K562 (cell line): ENCODE results near the gene PEX11A. TPM values are rescaled to one million over a fixed set of nuclear protein-coding genes. Genes with fewer than 3 reads are reported as not detected.

Experiments used
- ATAC-seq: fragments of 200-7000 bp; cut with Tn5 transposase; 3 replicates; pipeline ENCODE4 v1.9.1; 2020; ENCODE audit warnings: moderate library complexity
- BruUV-seq: library from RNA; stranded (reverse); fragments of 400-500 nt; replicated peaks from 2 replicates; lab custom pipeline; 2021; lab: Mats Ljungman, UMichigan
- CTCF ChIA-PET: fragments of 300-600 bp; formaldehyde crosslinking; extraction: SDS; loops from one replicate; lab custom pipeline; 2021; ENCODE audit warnings: low intra/inter-chr PET ratio; lab: Yijun Ruan, JAX
- POLR2A ChIA-PET: fragments of 300-600, 350-650 bp; sonication (Branson Sonifier 250); formaldehyde crosslinking; extraction: SDS; loops from one replicate; lab custom pipeline; 2021; ENCODE audit warnings: antibody characterized with exemption, inconsistent platforms; lab: Yijun Ruan, JAX
- DNase-seq, 4 experiments: peaks; one replicate each; pipeline versions ENCODE4 v3.0.0 to v3.0.0-alpha.2; 2011 to 2018; ENCODE audit warnings: low spot score in 3 of 4, mixed read lengths in 3 of 4; ENCODE audit errors: extremely low read depth in 1 of 4
- FAIRE-seq: peaks from 2 replicates; lab custom pipeline; 2011; peaks lifted over from hg19 to GRCh38; lab: Jason Lieb, UNC
- H2AFZ ChIP-seq: 2 replicates; pipeline ENCODE4 v1.6.0; 2011; ENCODE audit warnings: low read depth, low read length, control low read depth, inconsistent platforms
- H3K27ac ChIP-seq: fragments of 200-600 bp; 3 replicates; pipeline ENCODE4 v1.8.0; 2011; ENCODE audit warnings: low read depth, mild to moderate bottlenecking, control low read depth, inconsistent platforms, low read length, moderate library complexity, mixed read lengths; ENCODE audit errors: extremely low read depth
- H3K27me3 ChIP-seq, 2 experiments: fragments of 300-600 bp in 1 of 2; 2 replicates in 1 of 2; 3 replicates in 1 of 2; pipeline versions ENCODE4 v1.6.0 to v1.8.0; 2011; ENCODE audit warnings: inconsistent platforms in 2 of 2, low read length in 2 of 2, mild to moderate bottlenecking in 1 of 2, mixed read lengths in 1 of 2, moderate library complexity in 1 of 2; ENCODE audit not compliant: control insufficient read depth in 2 of 2, insufficient read depth in 2 of 2
- H3K36me3 ChIP-seq: fragments of 300-600 bp; 3 replicates; pipeline ENCODE4 v1.8.0; 2011; ENCODE audit warnings: mild to moderate bottlenecking, low read length, inconsistent platforms; ENCODE audit not compliant: control insufficient read depth, insufficient read depth
- H3K4me1 ChIP-seq, 2 experiments: fragments of 200-600 bp in 1 of 2; replicated peaks in 1 of 2; 2 replicates in 1 of 2; 3 replicates in 1 of 2; pipeline versions ENCODE4 v1.5.1 to v1.8.0; 2011; ENCODE audit warnings: inconsistent platforms in 2 of 2, low read length in 2 of 2, mild to moderate bottlenecking in 1 of 2, mixed read lengths in 1 of 2, moderate library complexity in 1 of 2; ENCODE audit not compliant: control insufficient read depth in 2 of 2, insufficient read depth in 2 of 2
- H3K4me2 ChIP-seq: 2 replicates; pipeline ENCODE4 v1.6.1; 2011; ENCODE audit warnings: low read length, control low read depth, inconsistent platforms, mixed read lengths; ENCODE audit not compliant: insufficient read depth
- H3K4me3 ChIP-seq: fragments of 200-600 bp; sonication (generic), shearing (Covaris generic); 2 replicates; pipeline ENCODE4 v1.5.1; 2016; ENCODE audit warnings: control low read depth, inconsistent platforms
- H3K79me2 ChIP-seq: fragments of 200-600 bp; 3 replicates; pipeline ENCODE4 v1.8.0; 2011; ENCODE audit warnings: low read length, inconsistent platforms; ENCODE audit not compliant: control insufficient read depth, insufficient read depth
- H3K9ac ChIP-seq, 2 experiments: 2 replicates each; pipeline versions ENCODE4 v1.6.0 to v1.6.1; 2011; ENCODE audit warnings: low read depth in 2 of 2, low read length in 2 of 2, control low read depth in 1 of 2, inconsistent platforms in 1 of 2, mild to moderate bottlenecking in 1 of 2, mixed read lengths in 1 of 2; ENCODE audit not compliant: insufficient read depth in 1 of 2
- H3K9me1 ChIP-seq: one replicate; pipeline ENCODE4 v1.6.0; 2011; ENCODE audit warnings: inconsistent platforms, mild to moderate bottlenecking, low read length, moderate library complexity; ENCODE audit not compliant: control insufficient read depth, insufficient read depth
- H3K9me3 ChIP-seq: replicated peaks from 2 replicates; pipeline ENCODE4 v1.5.1; 2011; ENCODE audit warnings: low read depth, low read length, inconsistent platforms; ENCODE audit not compliant: control insufficient read depth, insufficient read depth
- H4K20me1 ChIP-seq: replicated peaks from 2 replicates; pipeline ENCODE4 v1.6.1; 2011; ENCODE audit warnings: low read length, inconsistent platforms, mixed read lengths; ENCODE audit not compliant: control insufficient read depth, insufficient read depth
- ESRRA ChIP-seq: fragments of 450-650 bp; IDR thresholded peaks from 2 replicates; pipeline ENCODE4 v1.6.1; 2014; ENCODE audit warnings: low read depth, mild to moderate bottlenecking, moderate library complexity, borderline replicate concordance
- FOXP4 ChIP-seq: sonication (generic); formaldehyde crosslinking; IDR thresholded peaks from 2 replicates; pipeline ENCODE4 v1.8.0; 2022; ENCODE audit warnings: mild to moderate bottlenecking, missing genetic modification reagents, borderline replicate concordance
- FUS ChIP-seq: fragments of 200-400 bp; formaldehyde crosslinking; optimal IDR thresholded peaks from 2 replicates; pipeline ENCODE3; 2017; ENCODE audit warnings: low read depth, low read length
- NCOR1 ChIP-seq: fragments of 450-650 bp; IDR thresholded peaks from 2 replicates; pipeline ENCODE4 v1.6.1; 2016; ENCODE audit warnings: mild to moderate bottlenecking, moderate library complexity
- RNF2 ChIP-seq: sonication (generic); IDR thresholded peaks from 2 replicates; pipeline ENCODE4 v1.6.1; 2016
- SNAPC5 ChIP-seq: fragments of 250-450 bp; sonication (Bioruptor Pico); IDR thresholded peaks from 2 replicates; pipeline ENCODE4 v1.8.0; 2021; ENCODE audit warnings: moderate library complexity, mild to moderate bottlenecking, inconsistent platforms
- TBL1XR1 ChIP-seq, 2 experiments: IDR thresholded peaks; 2 replicates each; pipeline ENCODE4 v1.6.1; 2012; ENCODE audit warnings: improper control_type of control experiment in 2 of 2, low read length in 2 of 2, mild to moderate bottlenecking in 1 of 2
- ZBTB11 ChIP-seq, 3 experiments: fragments of 200-800 bp in 1 of 3; fragments of 250-450 bp in 1 of 3; fragments of 450-650 bp in 1 of 3; sonication (Bioruptor Pico) in 1 of 3; sonication (Bioruptor generic) in 1 of 3; formaldehyde crosslinking in 1 of 3; IDR thresholded peaks; 2 replicates each; pipeline versions ENCODE4 v1.6.1 to v1.8.0; 2016 to 2022; ENCODE audit warnings: mild to moderate bottlenecking in 2 of 3, missing genetic modification characterization in 2 of 3, missing compliant biosample characterization in 1 of 3, moderate library complexity in 1 of 3
- ZFX ChIP-seq: sonication (generic); formaldehyde crosslinking; IDR thresholded peaks from 2 replicates; pipeline ENCODE4 v1.8.0; 2022; ENCODE audit warnings: mild to moderate bottlenecking, missing genetic modification reagents, moderate library complexity
- ZNF449 ChIP-seq: fragments of 250-450 bp; sonication (Bioruptor Pico); IDR thresholded peaks from 2 replicates; pipeline ENCODE4 v1.8.0; 2022; ENCODE audit warnings: moderate library complexity, mild to moderate bottlenecking, inconsistent platforms
- WGBS: fragments of 100-300 bp; shearing (Covaris generic); methylation state at CpG from one replicate; pipeline ENCODE4 v1.1.6; 2016; ENCODE audit warnings: low coverage, mixed read lengths; ENCODE audit not compliant: insufficient coverage; ENCODE audit errors: missing lambda C conversion rate; 5-methylcytosine and 5-hydroxymethylcytosine counted together
- in situ Hi-C: fragments of 300-500 bp; cut with MboI; formaldehyde crosslinking; loops from 4 replicates; pipeline ENCODE4 v1.15.0; 2018; ENCODE audit warnings: inconsistent platforms, mixed read lengths
- intact Hi-C: fragments of 100-400 bp; cut with micrococcal nuclease; formaldehyde crosslinking; loops from 2 replicates; pipeline ENCODE4 v1.14.2; 2022
- polyA plus RNA-seq, 8 experiments: library from polyadenylated mRNA; depleted of rRNA in 4 of 8; stranded (reverse) in 5 of 8; unstranded in 3 of 8; fragments of >200 nt; fragmentation: Nextera tagmentation in 2 of 8; fragmentation: Illumina TruSeq in 1 of 8; extraction: Ambion mirVana in 2 of 8; extraction: Trizol in 1 of 8; gene quantifications; 2 replicates each; pipeline versions ENCODE4 v1.2.1 to v1.2.3, GENCODE V29; 2011 to 2014; ENCODE audit warnings: inconsistent platforms in 1 of 8, missing spikeins in 1 of 8
- total RNA-seq, 7 experiments: library from RNA; depleted of rRNA in 6 of 7; stranded (reverse); fragments of >200 nt in 6 of 7; fragmentation: Illumina TruSeq in 2 of 7; extraction: Trizol in 2 of 7; gene quantifications; 2 replicates each; pipeline versions ENCODE4 v1.2.1 to v1.2.3, GENCODE V29; 2011 to 2021; ENCODE audit warnings: low replicate concordance in 1 of 7
- TF ChIP-seq, protein P1 (sequence below): fragments of 250-450 bp; sonication (Bioruptor Pico); IDR thresholded peaks from 2 replicates; pipeline ENCODE4 v1.8.0; 2021; ENCODE audit warnings: mild to moderate bottlenecking, moderate library complexity

PEX11A gene
- total and polyA plus RNA-seq, 9 of the 15 experiments (the other 6 are each of a cell fraction or from before 2014, with no cell fraction given), result not detected

DNA sequence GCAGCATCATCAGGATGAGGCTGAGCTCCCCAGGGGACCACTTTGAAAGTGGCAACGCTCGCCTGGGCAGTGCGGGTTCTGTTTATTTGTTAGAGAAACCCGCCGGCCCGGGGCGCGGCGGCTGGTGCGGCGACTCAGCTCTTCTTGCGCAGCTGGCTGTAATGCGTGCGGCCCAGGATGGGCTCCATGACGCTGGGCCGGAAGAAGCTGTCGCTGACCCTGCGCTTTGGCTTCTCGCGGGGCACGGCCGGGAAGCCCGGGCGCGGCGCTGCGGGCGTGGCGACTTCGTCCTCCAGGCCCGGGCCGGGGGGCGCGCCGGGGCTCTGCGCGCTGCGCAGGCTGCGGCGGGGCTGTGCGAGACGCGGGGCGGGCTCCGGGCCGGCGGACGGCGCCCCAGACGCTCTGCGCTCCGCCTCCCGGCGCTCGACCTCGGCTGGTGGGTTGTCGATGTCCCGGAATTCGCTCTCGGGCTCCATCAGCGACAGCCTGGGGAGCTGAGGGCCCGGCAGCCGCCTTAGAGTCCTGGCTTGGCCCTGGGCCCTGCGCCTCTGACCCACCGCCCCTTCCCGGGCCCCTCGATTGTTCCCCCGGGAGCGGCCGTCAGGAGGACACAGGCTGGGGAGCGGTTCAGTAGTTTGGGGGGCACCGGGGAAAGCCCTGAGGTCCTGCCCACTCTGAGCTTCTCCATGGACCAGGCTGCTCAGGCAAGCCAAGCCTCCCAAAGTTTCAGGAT lies 24.9 kb downstream of the PEX11A start:
- Histone ChIP-seq H4K20me1 (no peaks in the 10 kb centered on the region), H3K27ac (no peak overlapping the region), H3K9me1 (no peaks in the 10 kb centered on the region), H3K4me1 (peaks cover 0 to 18% of the 10 kb centered on the region in 2 experiments; a peak in 3 of 5 replicates), H3K4me3 (no peak overlapping the region), H3K9me3 (no peaks in the 10 kb centered on the region), H3K36me3 (no peaks in the 10 kb centered on the region), H3K9ac (no peak overlapping the region), H3K27me3 (peaks cover 19 to 71% of the 10 kb centered on the region in 2 experiments), H3K79me2 (no peaks in the 10 kb centered on the region), H3K4me2 (no peak overlapping the region), H2AFZ (no peak overlapping the region)
- no peak for FAIRE-seq
- CTCF ChIA-PET, result no interaction called here
- POLR2A ChIA-PET, result interaction anchor here (0.5 kb wide), 1 partner anchor 339 kb away, joined by 3 read pairs; no protein-coding TSS in a partner anchor
- 2% methylated on average over 57 of the region's 72 CpGs for WGBS
- peak in 1 of 4 experiments; percentile 32 for DNase-seq
- intact Hi-C loops, result no loop called here
- in situ Hi-C loops, result no loop called here
- ATAC-seq, result peak; percentile 36
- BruUV-seq, result no TSS peak
- TF ChIP-seq ZBTB11 (CRISPR knock-in tag; IDR thresholded peaks at IDR 0.05) (no peak), RNF2 (no peak), ZFX (CRISPR knock-in tag) (0 out of 2 replicates have a peak, but pooled peaks have one; percentile 19), TBL1XR1 (IDR thresholded peaks at IDR 0.05; ENCODE audit: low read length in 2 of 2) (no peak), SNAPC5 (no peak), FUS (no peak), FOXP4 (CRISPR knock-in tag) (no peak), ZNF449 (CRISPR knock-in tag) (no peak), ESRRA (no peak), NCOR1 (no peak)
- TF ChIP-seq, protein P1, sequence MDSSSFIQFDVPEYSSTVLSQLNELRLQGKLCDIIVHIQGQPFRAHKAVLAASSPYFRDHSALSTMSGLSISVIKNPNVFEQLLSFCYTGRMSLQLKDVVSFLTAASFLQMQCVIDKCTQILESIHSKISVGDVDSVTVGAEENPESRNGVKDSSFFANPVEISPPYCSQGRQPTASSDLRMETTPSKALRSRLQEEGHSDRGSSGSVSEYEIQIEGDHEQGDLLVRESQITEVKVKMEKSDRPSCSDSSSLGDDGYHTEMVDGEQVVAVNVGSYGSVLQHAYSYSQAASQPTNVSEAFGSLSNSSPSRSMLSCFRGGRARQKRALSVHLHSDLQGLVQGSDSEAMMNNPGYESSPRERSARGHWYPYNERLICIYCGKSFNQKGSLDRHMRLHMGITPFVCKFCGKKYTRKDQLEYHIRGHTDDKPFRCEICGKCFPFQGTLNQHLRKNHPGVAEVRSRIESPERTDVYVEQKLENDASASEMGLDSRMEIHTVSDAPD (CRISPR knock-in tag), result no peak
